Fibroblast of lung (primary cell): ENCODE results near the gene MMUT. TPM values are rescaled to one million over a fixed set of nuclear protein-coding genes. Genes with fewer than 3 reads are reported as not detected.

Experiments
- DNase-seq, 2 donors: peaks; one replicate each; pipeline versions ENCODE4 v3.0.0 to v3.0.0-alpha.2; 2010; ENCODE audit warnings: low read depth in 2 of 2
- H2AFZ ChIP-seq: 2 replicates; pipeline ENCODE4 v1.5.1; 2012; ENCODE audit warnings: low read length, control low read depth, inconsistent platforms
- H3K27ac ChIP-seq: 2 replicates; pipeline ENCODE4 v1.5.1; 2011; ENCODE audit warnings: low read length, control low read depth; ENCODE audit not compliant: insufficient read depth
- H3K27me3 ChIP-seq: 2 replicates; pipeline ENCODE4 v1.5.1; 2011; ENCODE audit warnings: mild to moderate bottlenecking, low read length; ENCODE audit not compliant: control insufficient read depth, insufficient read depth
- H3K36me3 ChIP-seq: 2 replicates; pipeline ENCODE4 v1.5.1; 2011; ENCODE audit warnings: low read length; ENCODE audit not compliant: control insufficient read depth, insufficient read depth
- H3K4me1 ChIP-seq: 2 replicates; pipeline ENCODE4 v1.5.1; 2011; ENCODE audit warnings: low read length; ENCODE audit not compliant: control insufficient read depth, insufficient read depth; ENCODE audit errors: extremely low read depth
- H3K4me2 ChIP-seq: 2 replicates; pipeline ENCODE4 v1.5.1; 2011; ENCODE audit warnings: low read length, control low read depth; ENCODE audit not compliant: insufficient read depth; ENCODE audit errors: extremely low read depth
- H3K4me3 ChIP-seq, 4 experiments: fragments of 200-600 bp in 1 of 4; sonication (generic) in 1 of 4; replicated peaks in 1 of 4; 2 replicates each; pipeline ENCODE4 v1.5.1; 2011 to 2016; ENCODE audit warnings: low read length in 4 of 4, low read depth in 3 of 4, mild to moderate bottlenecking in 3 of 4, control low read depth in 2 of 4, inconsistent platforms in 1 of 4, mixed read lengths in 1 of 4; ENCODE audit not compliant: insufficient read depth in 1 of 4; ENCODE audit errors: control extremely low read depth in 1 of 4
- H3K79me2 ChIP-seq: 2 replicates; pipeline ENCODE4 v1.5.1; 2012; ENCODE audit warnings: mild to moderate bottlenecking, low read length, inconsistent platforms; ENCODE audit not compliant: control insufficient read depth, insufficient read depth
- H3K9ac ChIP-seq: 2 replicates; pipeline ENCODE4 v1.5.1; 2011; ENCODE audit warnings: mild to moderate bottlenecking, low read length, control low read depth; ENCODE audit not compliant: insufficient read depth
- H3K9me3 ChIP-seq: 2 replicates; pipeline ENCODE4 v1.5.1; 2012; ENCODE audit warnings: low read depth, low read length; ENCODE audit not compliant: control insufficient read depth, insufficient read depth
- H4K20me1 ChIP-seq: 2 replicates; pipeline ENCODE4 v1.5.1; 2011; ENCODE audit warnings: low read length; ENCODE audit not compliant: control insufficient read depth, insufficient read depth; ENCODE audit errors: extremely low read depth
- CTCF ChIP-seq, 2 donors: IDR thresholded peaks in 1 of 2; conservative IDR thresholded peaks in 1 of 2; 1 replicate in 1 of 2; 2 replicates in 1 of 2; pipeline ENCODE4 v1.5.1; 2011 to 2012; ENCODE audit warnings: low read length in 2 of 2, control low read depth in 1 of 2, inconsistent platforms in 1 of 2, low read depth in 1 of 2, mild to moderate bottlenecking in 1 of 2
- EZH2 ChIP-seq: IDR thresholded peaks from 2 replicates; pipeline ENCODE4 v1.5.1; 2012; ENCODE audit warnings: low read length, control low read depth, mild to moderate bottlenecking; ENCODE audit errors: missing control alignments
- polyA plus RNA-seq, 2 donors: library from polyadenylated mRNA; depleted of rRNA in 1 of 2; stranded (reverse) in 1 of 2; unstranded in 1 of 2; fragments of >200 nt; gene quantifications; 2 replicates each; pipeline ENCODE4 v1.2.1, GENCODE V29; 2011 to 2012; ENCODE audit warnings: missing spikeins in 1 of 2
- total RNA-seq: library from RNA; depleted of rRNA; stranded (reverse); fragments of >200 nt; gene quantifications from 2 replicates; pipeline ENCODE4 v1.2.1, GENCODE V29; 2014

Gene MMUT
- total and polyA plus RNA-seq, 2 donors (not counting 1 experiment from before 2014, with no cell fraction given), result 20.8 to 28.0 TPM

GRCh38 chr6:49506569-49507111, 43.6 kb upstream of the MMUT start:
- Histone ChIP-seq H3K4me2 (no peak overlapping the region), H4K20me1 (no peaks in the 10 kb centered on the region), H3K27ac (no peak overlapping the region), H3K4me3 (no peak overlapping the region), H3K9me3 (no peaks in the 10 kb centered on the region), H3K36me3 (no peaks in the 10 kb centered on the region), H3K27me3 (no peaks in the 10 kb centered on the region), H3K79me2 (no peaks in the 10 kb centered on the region), H3K4me1 (no peaks in the 10 kb centered on the region), H3K9ac (no peak overlapping the region), H2AFZ (no peak overlapping the region)
- TF ChIP-seq EZH2, result no peak
- TF ChIP-seq CTCF (conservative IDR thresholded peaks at IDR 0.05 in 1 of 2, IDR thresholded peaks at IDR 0.05 in 1 of 2; ENCODE audit: low read depth in 1 of 2, low read length in 2 of 2), result no peak
- no peak for DNase-seq

DNA sequence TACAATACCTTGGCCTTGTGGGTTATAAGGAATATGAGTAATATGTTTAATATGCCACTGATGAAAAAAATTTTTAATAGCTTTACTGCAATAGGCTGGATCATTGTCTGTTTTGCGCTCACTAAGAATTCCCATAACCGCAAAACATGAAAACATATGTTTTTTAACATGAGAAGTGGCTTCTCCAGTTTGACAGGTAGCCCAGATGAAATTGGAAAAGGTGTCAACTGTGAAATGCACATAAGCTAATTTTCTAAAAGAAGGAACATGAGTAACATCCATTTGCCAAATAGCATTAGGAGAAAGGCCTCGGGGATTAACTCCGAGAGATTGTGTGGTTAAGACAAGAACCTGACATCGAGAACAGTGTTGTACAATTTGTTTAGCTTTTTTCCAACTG, 41.6 kb upstream of the MMUT start:
- Histone ChIP-seq H3K9ac (no peak overlapping the region), H2AFZ (no peak overlapping the region), H3K79me2 (no peaks in the 10 kb centered on the region), H3K4me3 (no peak overlapping the region), H3K4me2 (no peak overlapping the region), H3K4me1 (no peaks in the 10 kb centered on the region), H3K27me3 (no peaks in the 10 kb centered on the region), H3K36me3 (no peaks in the 10 kb centered on the region), H4K20me1 (no peaks in the 10 kb centered on the region), H3K27ac (no peak overlapping the region), H3K9me3 (no peaks in the 10 kb centered on the region)
- no peak for TF ChIP-seq EZH2
- no peak for TF ChIP-seq CTCF (conservative IDR thresholded peaks at IDR 0.05 in 1 of 2, IDR thresholded peaks at IDR 0.05 in 1 of 2; ENCODE audit: low read depth in 1 of 2, low read length in 2 of 2)
- no peak for DNase-seq

GRCh38 chr6:49499623-49500022, 36.6 kb upstream of the MMUT start, which contains the start of gene GLYATL3:
Gene GLYATL3, plus strand, starts transcription at chr6:49499923. Its CDS starts 12,068 bp downstream, at chr6:49511991.
- DNase-seq, result no peak
- Histone ChIP-seq H4K20me1 (no peaks in the 10 kb centered on the region), H2AFZ (no peak within 1 kb of the TSS), H3K4me2 (no peak within 1 kb of the TSS), H3K79me2 (no peaks in the 10 kb centered on the region), H3K27ac (no peak within 1 kb of the TSS), H3K9me3 (no peaks in the 10 kb centered on the region), H3K36me3 (no peaks in the 10 kb centered on the region), H3K4me1 (no peaks in the 10 kb centered on the region), H3K4me3 (no peak within 1 kb of the TSS), H3K9ac (no peak within 1 kb of the TSS), H3K27me3 (no peaks in the 10 kb centered on the region)
- TF ChIP-seq CTCF (conservative IDR thresholded peaks at IDR 0.05 in 1 of 2, IDR thresholded peaks at IDR 0.05 in 1 of 2; ENCODE audit: low read depth in 1 of 2, low read length in 2 of 2) (no peak), EZH2 (no peak)
